H9 (cell line): ENCODE results near the gene AGBL4. TPM values are rescaled to one million over a fixed set of nuclear protein-coding genes. Genes with fewer than 3 reads are reported as not detected.

ENCODE experiments used
- DNase-seq: peaks from one replicate; pipeline ENCODE4 v3.0.0-alpha.2; 2017
- H2AFZ ChIP-seq: one replicate; pipeline ENCODE4 v1.6.1; 2013; ENCODE audit warnings: mild to moderate bottlenecking, low read length, control low read depth, moderate library complexity
- H2AK5ac ChIP-seq: 2 replicates; pipeline ENCODE4 v1.6.1; 2013; ENCODE audit warnings: low read length, control low read depth, mixed read lengths; ENCODE audit not compliant: insufficient read length
- H2BK120ac ChIP-seq: one replicate; pipeline ENCODE4 v1.6.1; 2013; ENCODE audit warnings: low read depth, mild to moderate bottlenecking, low read length, control low read depth, inconsistent platforms; ENCODE audit not compliant: poor library complexity, severe bottlenecking
- H2BK12ac ChIP-seq: 2 replicates; pipeline ENCODE4 v1.6.1; 2013; ENCODE audit warnings: low read length, control low read depth, mixed read lengths, low read depth; ENCODE audit not compliant: insufficient read length
- H2BK15ac ChIP-seq: 2 replicates; pipeline ENCODE4 v1.6.1; 2013; ENCODE audit warnings: low read depth, low read length, control low read depth
- H2BK20ac ChIP-seq: one replicate; pipeline ENCODE4 v1.6.1; 2013; ENCODE audit warnings: low read depth, mild to moderate bottlenecking, low read length, control low read depth, inconsistent platforms; ENCODE audit not compliant: poor library complexity, severe bottlenecking
- H2BK5ac ChIP-seq: 2 replicates; pipeline ENCODE4 v1.6.1; 2013; ENCODE audit warnings: low read length, control low read depth, mixed read lengths; ENCODE audit not compliant: insufficient read length
- H3K14ac ChIP-seq: 2 replicates; pipeline ENCODE4 v1.6.1; 2013; ENCODE audit warnings: low read length, control low read depth; ENCODE audit not compliant: insufficient read depth
- H3K18ac ChIP-seq: 2 replicates; pipeline ENCODE4 v1.6.1; 2013; ENCODE audit warnings: low read depth, mild to moderate bottlenecking, mixed read lengths, low read length, control low read depth; ENCODE audit not compliant: insufficient read length
- H3K23ac ChIP-seq: 2 replicates; pipeline ENCODE4 v1.6.1; 2013; ENCODE audit warnings: low read length, control low read depth, mixed read lengths, low read depth; ENCODE audit not compliant: insufficient read length
- H3K23me2 ChIP-seq: 2 replicates; pipeline ENCODE4 v1.6.1; 2013; ENCODE audit warnings: low read depth, mild to moderate bottlenecking, mixed read lengths, low read length, control low read depth; ENCODE audit not compliant: insufficient read length, poor library complexity, severe bottlenecking
- H3K27ac ChIP-seq: 2 replicates; pipeline ENCODE4 v1.5.1; 2013; ENCODE audit warnings: low read length, control low read depth, mixed read lengths, low read depth; ENCODE audit not compliant: insufficient read length
- H3K27me3 ChIP-seq: 2 replicates; pipeline ENCODE4 v1.6.1; 2013; ENCODE audit warnings: low read length, control low read depth, inconsistent platforms; ENCODE audit not compliant: insufficient read depth
- H3K4ac ChIP-seq: 2 replicates; pipeline ENCODE4 v1.6.1; 2013; ENCODE audit warnings: low read depth, mild to moderate bottlenecking, control low read depth, inconsistent platforms, low read length, moderate library complexity
- H3K4me1 ChIP-seq: 2 replicates; pipeline ENCODE4 v1.6.1; 2013; ENCODE audit warnings: low read length, control low read depth, inconsistent platforms; ENCODE audit not compliant: insufficient read depth
- H3K4me2 ChIP-seq: 2 replicates; pipeline ENCODE4 v1.6.1; 2013; ENCODE audit warnings: low read length, control low read depth, mixed read lengths; ENCODE audit not compliant: insufficient read length, insufficient read depth
- H3K56ac ChIP-seq: 2 replicates; pipeline ENCODE4 v1.6.1; 2013; ENCODE audit warnings: low read depth, mild to moderate bottlenecking, mixed read lengths, low read length, control low read depth; ENCODE audit not compliant: insufficient read length
- H3K79me1 ChIP-seq: 2 replicates; pipeline ENCODE4 v1.6.1; 2013; ENCODE audit warnings: low read depth, mild to moderate bottlenecking, moderate library complexity, low read length, control low read depth, inconsistent platforms; ENCODE audit not compliant: insufficient read depth, poor library complexity, severe bottlenecking
- H3K79me2 ChIP-seq: 2 replicates; pipeline ENCODE4 v1.6.1; 2013; ENCODE audit warnings: low read length, control low read depth, inconsistent platforms; ENCODE audit not compliant: insufficient read depth
- H3K9ac ChIP-seq: 2 replicates; pipeline ENCODE4 v1.6.1; 2013; ENCODE audit warnings: low read length, control low read depth, mixed read lengths; ENCODE audit not compliant: insufficient read length; ENCODE audit errors: extremely low read depth
- H3K9me3 ChIP-seq: one replicate; pipeline ENCODE4 v1.6.1; 2013; ENCODE audit warnings: low read depth, low read length, inconsistent platforms; ENCODE audit not compliant: control insufficient read depth
- H3T11ph ChIP-seq: one replicate; pipeline ENCODE4 v1.6.1; 2013; ENCODE audit warnings: mild to moderate bottlenecking, low read length, control low read depth, inconsistent platforms
- H4K20me1 ChIP-seq: one replicate; pipeline ENCODE4 v1.6.1; 2013; ENCODE audit not compliant: control insufficient read depth, insufficient read length, insufficient read depth
- H4K5ac ChIP-seq: 2 replicates; pipeline ENCODE4 v1.6.1; 2013; ENCODE audit warnings: low read depth, mild to moderate bottlenecking, mixed read lengths, low read length, control low read depth; ENCODE audit not compliant: insufficient read length
- H4K8ac ChIP-seq: replicated peaks from 2 replicates; pipeline ENCODE4 v1.6.1; 2013; ENCODE audit warnings: low read length, control low read depth, mixed read lengths, low read depth; ENCODE audit not compliant: insufficient read length
- H4K91ac ChIP-seq: 2 replicates; pipeline ENCODE4 v1.6.1; 2013; ENCODE audit warnings: low read depth, mild to moderate bottlenecking, moderate library complexity, mixed read lengths, low read length, control low read depth; ENCODE audit not compliant: insufficient read length
- H3K27ac Mint-ChIP-seq, 3 experiments: 2 replicates in 2 of 3; 3 replicates in 1 of 3; pipeline ENCODE4 v1.8.0; 2020 to 2021; ENCODE audit warnings: mixed read lengths in 3 of 3, mild to moderate bottlenecking in 1 of 3, moderate library complexity in 1 of 3
- H3K27me3 Mint-ChIP-seq: 2 replicates; pipeline ENCODE4 v1.8.0; 2021; ENCODE audit warnings: low read depth, mild to moderate bottlenecking, moderate library complexity, mixed read lengths
- H3K36me3 Mint-ChIP-seq, 3 experiments: 2 replicates in 2 of 3; 3 replicates in 1 of 3; pipeline ENCODE4 v1.8.0; 2020 to 2021; ENCODE audit warnings: low read depth in 3 of 3, mixed read lengths in 3 of 3; ENCODE audit not compliant: insufficient read depth in 1 of 3
- H3K4me1 Mint-ChIP-seq, 2 experiments: 2 replicates each; pipeline ENCODE4 v1.8.0; 2020; ENCODE audit warnings: mixed read lengths in 2 of 2
- H3K4me3 Mint-ChIP-seq, 2 experiments: 2 replicates in 1 of 2; 3 replicates in 1 of 2; pipeline ENCODE4 v1.8.0; 2020 to 2021; ENCODE audit warnings: mild to moderate bottlenecking in 2 of 2, mixed read lengths in 2 of 2, moderate library complexity in 1 of 2
- H3K9me3 Mint-ChIP-seq, 2 experiments: 2 replicates in 1 of 2; 3 replicates in 1 of 2; pipeline ENCODE4 v1.8.0; 2020; ENCODE audit warnings: mild to moderate bottlenecking in 2 of 2, mixed read lengths in 2 of 2, moderate library complexity in 1 of 2
- WGBS: extraction: QIAGEN DNeasy Blood & Tissue Kit; methylation state at CpG from one replicate; pipeline ENCODE4 v1.1.7; 2013; ENCODE audit warnings: missing lambda C conversion rate, low lambda C conversion rate, mixed read lengths; ENCODE audit not compliant: insufficient read length; ENCODE audit errors: extremely low coverage; 5-methylcytosine and 5-hydroxymethylcytosine counted together
- total RNA-seq: library from RNA; stranded (reverse); gene quantifications from 2 replicates; pipeline ENCODE4 v1.2.1, GENCODE V29; 2021
- TF ChIP-seq, protein P1 (sequence below): fragments of 200-600 bp; sonication (generic); conservative IDR thresholded peaks from 3 replicates; pipeline ENCODE4 v1.8.0; 2021; ENCODE audit warnings: antibody characterized with exemption, mild to moderate bottlenecking

The AGBL4 gene
- total RNA-seq, 1 experiment from 2014 or later = not detected

- Histone ChIP-seq H3K18ac (no peak overlapping the region), H2BK15ac (no peak overlapping the region), H4K8ac (no peak overlapping the region), H4K5ac (no peak overlapping the region), H2AK5ac (no peak overlapping the region), H2BK5ac (no peak overlapping the region), H3K27me3 (no peaks in the 10 kb centered on the region), H3K23ac (no peak overlapping the region), H3T11ph (no peak overlapping the region), H3K4ac (no peak overlapping the region), H3K79me2 (no peaks in the 10 kb centered on the region), H3K79me1 (no peaks in the 10 kb centered on the region), H3K23me2 (no peaks in the 10 kb centered on the region), H3K56ac (no peak overlapping the region), H3K9me3 (peaks cover 46% of the 10 kb centered on the region), H3K14ac (no peak overlapping the region), H3K9ac (no peak overlapping the region), H2BK120ac (no peak overlapping the region), H4K20me1 (no peaks in the 10 kb centered on the region), H3K4me1 (no peaks in the 10 kb centered on the region), H4K91ac (no peak overlapping the region), H2BK12ac (no peak overlapping the region), H2AFZ (no peak overlapping the region), H3K27ac (no peak overlapping the region), H2BK20ac (no peak overlapping the region), H3K4me2 (no peak overlapping the region)
- Mint-ChIP-seq H3K4me1 (no peaks in the 10 kb centered on the region), H3K27ac (no peak overlapping the region), H3K9me3 (peaks cover 88 to 90% of the 10 kb centered on the region in 2 experiments), H3K36me3 (peaks cover 0 to 31% (median 8%) of the 10 kb centered on the region in 3 experiments; a peak in 6 of 7 replicates), H3K4me3 (no peak overlapping the region), H3K27me3 (no peaks in the 10 kb centered on the region)
- WGBS = no CpG with 5 or more reads among the region's 3 CpGs
- TF ChIP-seq, protein P1, sequence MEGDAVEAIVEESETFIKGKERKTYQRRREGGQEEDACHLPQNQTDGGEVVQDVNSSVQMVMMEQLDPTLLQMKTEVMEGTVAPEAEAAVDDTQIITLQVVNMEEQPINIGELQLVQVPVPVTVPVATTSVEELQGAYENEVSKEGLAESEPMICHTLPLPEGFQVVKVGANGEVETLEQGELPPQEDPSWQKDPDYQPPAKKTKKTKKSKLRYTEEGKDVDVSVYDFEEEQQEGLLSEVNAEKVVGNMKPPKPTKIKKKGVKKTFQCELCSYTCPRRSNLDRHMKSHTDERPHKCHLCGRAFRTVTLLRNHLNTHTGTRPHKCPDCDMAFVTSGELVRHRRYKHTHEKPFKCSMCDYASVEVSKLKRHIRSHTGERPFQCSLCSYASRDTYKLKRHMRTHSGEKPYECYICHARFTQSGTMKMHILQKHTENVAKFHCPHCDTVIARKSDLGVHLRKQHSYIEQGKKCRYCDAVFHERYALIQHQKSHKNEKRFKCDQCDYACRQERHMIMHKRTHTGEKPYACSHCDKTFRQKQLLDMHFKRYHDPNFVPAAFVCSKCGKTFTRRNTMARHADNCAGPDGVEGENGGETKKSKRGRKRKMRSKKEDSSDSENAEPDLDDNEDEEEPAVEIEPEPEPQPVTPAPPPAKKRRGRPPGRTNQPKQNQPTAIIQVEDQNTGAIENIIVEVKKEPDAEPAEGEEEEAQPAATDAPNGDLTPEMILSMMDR = no peak
- no peak for DNase-seq
Measured at GRCh38 chr1:49544615-49545014, 479.1 kb downstream of the AGBL4 start.
